HG03045 (cell line): Measurements from ENCODE around the gene MFF.
A peak's percentile ranks its signal among the peaks of the same experiment; 100 is the strongest.

Source experiments
- ATAC-seq: cut with Tn5 transposase; IDR thresholded peaks from one replicate; pipeline ENCODE4 v1.9.1; 2021; ENCODE audit warnings: mild to moderate bottlenecking, moderate library complexity; ENCODE audit not compliant: unreplicated experiment

Gene MFF

GRCh38 chr2:227324995-227325838, at the start of gene MFF:
MFF (plus strand) TSS chr2:227325251; CDS start chr2:227330666, 5,415 bp downstream.
- ATAC-seq: peak; percentile 99

DNA sequence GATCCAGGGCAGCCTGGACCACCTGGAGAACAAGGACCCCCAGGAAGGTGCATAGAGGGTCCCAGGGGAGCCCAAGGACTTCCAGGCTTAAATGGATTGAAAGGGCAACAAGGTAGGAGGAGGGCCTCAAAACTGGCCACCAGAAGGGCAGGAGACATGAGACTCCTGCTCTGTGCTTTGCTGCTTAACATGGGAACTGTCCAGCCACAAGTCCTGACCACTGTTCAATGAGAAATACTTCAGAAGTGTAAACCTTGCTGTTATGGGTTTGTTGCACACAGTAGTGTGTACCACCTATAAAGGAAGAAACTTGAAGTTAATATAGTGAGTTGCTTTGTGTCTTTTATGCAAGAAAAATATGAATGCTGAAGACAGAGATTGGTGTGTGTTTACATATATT, 44.2 kb upstream of the MFF start:
- no peak for ATAC-seq

- no peak for ATAC-seq
These were observed 39.3 kb upstream of the MFF start for GRCh38 chr2:227285741-227286236.

DNA sequence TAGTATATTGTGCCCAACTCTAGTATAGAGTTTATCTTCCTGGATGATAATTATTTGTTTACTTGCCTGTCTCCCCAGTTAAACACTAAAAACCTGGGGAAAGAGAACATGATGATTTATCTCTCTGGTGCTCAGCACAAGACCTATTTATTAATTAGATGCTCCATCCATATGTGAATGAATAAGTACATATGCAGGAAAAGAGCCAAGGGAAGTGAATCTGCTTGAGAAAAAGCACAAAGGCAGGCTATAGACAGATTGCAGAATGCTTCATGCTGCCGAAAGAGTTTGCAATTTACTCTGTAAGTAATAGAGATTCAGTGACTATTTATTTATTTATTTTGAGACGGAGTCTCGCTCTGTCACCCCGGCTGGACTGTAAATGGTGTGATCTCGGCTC, 37.3 kb upstream of the MFF start:
- ATAC-seq: no peak

GRCh38 chr2:227292314-227292713, 32.7 kb upstream of the MFF start:
- ATAC-seq: no peak

DNA sequence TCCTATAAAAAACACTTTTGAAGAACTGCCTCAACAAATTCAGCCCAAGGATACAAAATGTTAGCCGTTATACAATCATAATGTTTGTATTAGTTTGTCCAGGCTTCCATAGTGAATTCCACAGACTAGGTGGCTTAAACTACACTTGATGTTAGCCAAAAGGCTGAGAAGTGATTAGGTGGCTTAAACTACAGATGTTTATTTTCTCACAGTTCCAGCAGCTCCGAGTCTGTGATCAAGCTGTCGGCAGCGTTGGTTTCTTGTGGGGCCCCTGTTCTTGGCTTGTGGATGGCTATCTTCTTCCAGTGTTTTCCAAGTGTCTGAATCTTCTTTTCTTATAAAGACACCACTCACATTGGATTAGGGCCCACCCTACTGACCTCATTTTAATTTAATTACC, 31.5 kb upstream of the MFF start:
- no peak for ATAC-seq

GRCh38 chr2:227295806-227296205, 29.2 kb upstream of the MFF start:
- no peak for ATAC-seq

- ATAC-seq: no peak
These were observed 28.2 kb upstream of the MFF start for GRCh38 chr2:227296671-227297405.

DNA sequence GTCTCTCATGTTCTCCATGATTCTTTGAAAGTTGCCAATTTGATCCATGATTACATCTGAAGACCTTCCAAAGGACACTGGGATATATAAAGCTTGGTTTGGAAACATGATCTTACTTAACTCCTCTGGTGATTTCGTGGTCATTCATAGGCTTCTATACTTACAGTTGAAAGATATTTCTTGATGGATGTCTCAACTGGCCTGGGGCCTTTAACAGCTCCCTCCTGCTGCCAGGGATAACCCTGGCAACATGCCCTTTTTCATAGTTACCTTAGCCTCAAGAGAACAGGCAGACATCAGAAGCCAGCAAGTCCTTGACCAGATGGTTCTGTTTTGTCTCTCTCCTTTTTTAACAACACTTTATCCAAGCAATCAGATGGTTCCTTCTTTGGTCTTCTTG, 23.5 kb upstream of the MFF start:
- ATAC-seq: no peak

GRCh38 chr2:227308784-227309183, 16.3 kb upstream of the MFF start:
- ATAC-seq: peak; percentile 89

DNA sequence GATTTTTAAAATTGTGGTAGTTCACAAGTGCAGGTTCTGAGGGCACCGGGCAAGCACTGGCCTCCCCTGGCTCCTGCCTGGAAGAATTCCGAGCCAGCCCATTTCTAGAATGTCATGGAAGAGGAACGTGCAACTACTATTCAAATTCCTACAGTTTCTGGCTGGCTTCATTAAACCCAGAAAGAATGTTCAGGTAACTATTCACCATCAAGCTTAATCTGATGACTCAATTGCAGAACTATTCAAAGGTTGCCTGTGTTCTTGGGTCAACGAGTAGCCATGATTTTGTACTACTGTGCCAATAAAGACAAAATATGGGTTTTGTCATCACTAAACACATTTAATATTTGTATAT, 14.3 kb upstream of the MFF start:
- no peak for ATAC-seq

- no peak for ATAC-seq
These were observed 13.1 kb upstream of the MFF start for GRCh38 chr2:227311861-227312506.

- ATAC-seq: no peak
These were observed 12.5 kb upstream of the MFF start for GRCh38 chr2:227312579-227312978.

GRCh38 chr2:227313310-227313709, 11.7 kb upstream of the MFF start:
- ATAC-seq: no peak

DNA sequence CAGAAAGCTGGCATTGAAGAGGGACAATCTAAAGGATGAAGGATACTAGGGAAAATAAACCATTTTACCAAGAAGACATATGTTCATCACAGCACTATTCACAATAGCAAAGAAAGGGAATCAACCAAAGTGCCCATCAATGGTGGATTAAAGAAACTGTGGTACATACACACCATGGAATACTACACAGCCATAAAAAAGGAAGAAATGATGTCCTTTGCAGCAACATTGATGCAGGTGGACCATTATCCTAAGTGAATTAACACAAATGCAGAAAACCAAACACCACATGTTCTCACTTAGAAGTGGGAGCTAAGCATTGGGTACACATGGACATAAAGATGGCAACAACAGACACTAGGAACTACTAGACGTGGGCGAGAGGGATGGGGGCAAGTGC, 7.2 kb upstream of the MFF start:
- no peak for ATAC-seq

GRCh38 chr2:227320305-227321094, 4.6 kb upstream of the MFF start:
- no peak for ATAC-seq

GRCh38 chr2:227322530-227323205, 2.4 kb upstream of the MFF start:
- no peak for ATAC-seq

DNA sequence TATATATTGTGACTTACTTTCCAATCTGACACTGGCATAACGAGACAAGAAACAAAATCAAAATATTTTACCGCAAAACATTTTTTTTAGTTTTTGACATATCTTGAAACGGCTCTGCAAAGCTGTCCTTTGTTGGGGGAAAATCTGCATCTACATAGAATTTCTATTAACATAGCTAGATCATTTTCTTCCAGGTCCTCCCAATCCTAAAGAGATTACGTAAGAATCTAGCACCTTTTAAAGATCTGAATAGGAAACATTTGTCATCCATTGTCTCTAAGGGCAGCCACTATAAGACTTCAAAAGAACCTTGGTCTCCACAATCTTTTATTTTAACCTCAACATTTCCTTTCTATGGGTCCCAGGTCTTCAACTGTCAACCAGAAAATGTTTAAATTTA, 1.2 kb upstream of the MFF start:
- no peak for ATAC-seq

- no peak for ATAC-seq
These were observed 433 bp upstream of the MFF start for GRCh38 chr2:227324642-227324994.

DNA sequence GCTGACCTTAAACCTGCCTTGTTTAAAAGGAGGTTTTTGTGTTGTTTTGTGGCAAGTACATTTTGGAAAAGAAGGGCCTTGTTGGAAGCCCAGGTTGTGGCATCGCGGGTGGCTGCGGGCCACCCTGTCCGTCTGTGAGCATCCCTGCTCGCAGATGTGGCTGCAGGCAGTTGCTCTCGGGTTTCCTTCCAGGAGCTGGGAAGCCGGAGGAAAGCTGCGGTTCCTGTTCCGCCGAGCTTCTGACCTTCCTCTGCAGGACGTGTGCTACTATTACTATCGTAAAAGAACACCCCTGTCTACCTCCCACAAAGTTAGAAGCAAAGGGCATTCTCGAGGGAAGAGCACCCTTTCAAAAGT, 766 bp downstream of the MFF start:
- ATAC-seq: no peak

GRCh38 chr2:227326783-227327182, 1.7 kb downstream of the MFF start:
- no peak for ATAC-seq
